OCI-LY7 (cell line): ENCODE data around the gene PSME3IP1. TPM values are rescaled to one million over a fixed set of nuclear protein-coding genes. Genes with fewer than 3 reads are reported as not detected.

Source experiments
- BruUV-seq: library from RNA; stranded (reverse); fragments of 400-500 nt; replicated peaks from 2 replicates; lab custom pipeline; 2021; lab: Mats Ljungman, UMichigan
- CTCF ChIA-PET: fragments of 300-600 bp; sonication (Branson Sonifier 250); formaldehyde crosslinking; loops from one replicate; lab custom pipeline; 2022; ENCODE audit warnings: antibody characterized with exemption; ENCODE audit not compliant: unreplicated experiment; lab: Charles Lee
- POLR2A ChIA-PET: fragments of 300-600 bp; sonication (Branson Sonifier 250); formaldehyde crosslinking; loops from one replicate; lab custom pipeline; 2022; ENCODE audit warnings: antibody characterized with exemption; lab: Charles Lee
- DNase-seq: peaks from one replicate; pipeline ENCODE4 v3.0.0-alpha.2; 2015; ENCODE audit warnings: low spot score
- H2AFZ ChIP-seq: fragments of 200-600 bp; sonication (generic), shearing (Covaris generic); 2 replicates; pipeline ENCODE4 v1.6.1; 2014; ENCODE audit warnings: mild to moderate bottlenecking, antibody characterized with exemption, low read length, moderate library complexity
- H3K27ac ChIP-seq: fragments of 200-600 bp; sonication (generic); 2 replicates; pipeline ENCODE4 v1.5.1; 2014; ENCODE audit warnings: mixed run types, low read depth, mild to moderate bottlenecking, moderate library complexity, low read length, inconsistent platforms; ENCODE audit not compliant: poor library complexity, severe bottlenecking
- H3K36me3 ChIP-seq: fragments of 200-600 bp; sonication (generic); 2 replicates; pipeline ENCODE4 v1.6.1; 2014; ENCODE audit warnings: mild to moderate bottlenecking, antibody characterized with exemption, low read length, moderate library complexity, mixed read lengths; ENCODE audit not compliant: insufficient read depth
- H3K4me1 ChIP-seq: fragments of 200-600 bp; sonication (generic); 2 replicates; pipeline ENCODE4 v1.5.1; 2014; ENCODE audit warnings: mild to moderate bottlenecking, low read length; ENCODE audit not compliant: insufficient read depth, poor library complexity, severe bottlenecking
- H3K4me2 ChIP-seq: fragments of 200-600 bp; sonication (generic); 2 replicates; pipeline ENCODE4 v1.6.1; 2014; ENCODE audit warnings: mild to moderate bottlenecking, low read length
- H3K4me3 ChIP-seq: fragments of 200-600 bp; sonication (generic); 2 replicates; pipeline ENCODE4 v1.5.1; 2014; ENCODE audit warnings: mild to moderate bottlenecking, low read depth, low read length; ENCODE audit not compliant: poor library complexity, severe bottlenecking
- H3K79me2 ChIP-seq: fragments of 200-600 bp; sonication (generic); 2 replicates; pipeline ENCODE4 v1.6.1; 2016; ENCODE audit warnings: low read depth, mild to moderate bottlenecking, low read length, moderate library complexity, mixed read lengths; ENCODE audit not compliant: insufficient read depth
- H3K9me2 ChIP-seq: fragments of 200-600 bp; sonication (generic); 2 replicates; pipeline ENCODE4 v1.6.1; 2016; ENCODE audit warnings: mild to moderate bottlenecking, low read length, mixed read lengths; ENCODE audit not compliant: insufficient read depth
- H3K9me3 ChIP-seq: fragments of 200-600 bp; sonication (generic); 2 replicates; pipeline ENCODE4 v1.6.1; 2014; ENCODE audit warnings: mild to moderate bottlenecking, mixed run types, low read length, mixed read lengths
- H4K20me1 ChIP-seq: fragments of 200-600 bp; sonication (generic); 2 replicates; pipeline ENCODE4 v1.6.1; 2014; ENCODE audit warnings: mild to moderate bottlenecking, antibody characterized with exemption, low read length, moderate library complexity, mixed read lengths; ENCODE audit not compliant: insufficient read depth
- CTCF ChIP-seq: fragments of 200-600 bp; sonication (generic); conservative IDR thresholded peaks from 2 replicates; pipeline ENCODE4 v1.5.1; 2014; ENCODE audit warnings: mild to moderate bottlenecking, antibody characterized with exemption, low read length, moderate library complexity, mixed read lengths
- EZH2phosphoT487 ChIP-seq: fragments of 200-600 bp; sonication (generic); IDR thresholded peaks from 2 replicates; pipeline ENCODE4 v1.6.1; 2018; ENCODE audit warnings: low read depth, borderline replicate concordance, mild to moderate bottlenecking, mixed run types, antibody characterized with exemption, low read length, moderate library complexity, mixed read lengths
- intact Hi-C: fragments of 100-400 bp; cut with micrococcal nuclease; formaldehyde crosslinking; loops from one replicate; pipeline ENCODE4 v1.10.0; 2022; ENCODE audit not compliant: unreplicated experiment
- total RNA-seq, 2 experiments: library from RNA; depleted of rRNA in 1 of 2; stranded (reverse); fragments of >200 nt in 1 of 2; shearing (Covaris generic) in 1 of 2; gene quantifications; 2 replicates each; pipeline ENCODE4 v1.2.3, GENCODE V29; 2014 to 2022

The PSME3IP1 gene
- total RNA-seq, 2 experiments from 2014 or later, result 89.5 to 152 TPM

GRCh38 chr16:57167953-57168352 lies 17.9 kb downstream of the PSME3IP1 start:
- POLR2A ChIA-PET, result interaction anchor here (0.5 to 0.6 kb wide), 2 partner anchors 70 to 433 kb away, joined by 3 to 4 read pairs; no protein-coding TSS in a partner anchor
- H3K36me3 ChIP-seq, result peaks cover 91% of the 10 kb centered on the region
- intact Hi-C loops, result loop anchor here (1.0 to 2.0 kb wide), 4 partner anchors 75 to 204 kb away; partner anchors contain the start of gene CPNE2

GRCh38 chr16:57167538-57167937 lies 18.3 kb downstream of the PSME3IP1 start:
- peaks cover 91% of the 10 kb centered on the region for H3K36me3 ChIP-seq
- peaks cover 10% of the 10 kb centered on the region for H3K4me1 ChIP-seq
- no peak overlapping the region for H3K4me2 ChIP-seq
- no peak overlapping the region for H2AFZ ChIP-seq
- TF ChIP-seq EZH2phosphoT487 (no peak), CTCF (no peak)
- ChIA-PET CTCF (no interaction called here), POLR2A (interaction anchor here (0.5 kb wide), 1 partner anchor 70 kb away, joined by 3 read pairs; no protein-coding TSS in a partner anchor)
- no peaks in the 10 kb centered on the region for H3K79me2 ChIP-seq
- H3K4me3 ChIP-seq, result no peak overlapping the region
- DNase-seq, result no peak
- no TSS peak for BruUV-seq
- H3K9me2 ChIP-seq, result no peaks in the 10 kb centered on the region
- no peaks in the 10 kb centered on the region for H3K9me3 ChIP-seq
- intact Hi-C loops, result no loop called here
- H4K20me1 ChIP-seq, result no peaks in the 10 kb centered on the region
- H3K27ac ChIP-seq, result no peak overlapping the region

More at GRCh38 chr16:57167953-57168352, 17.9 kb downstream of the PSME3IP1 start:
- H3K79me2 ChIP-seq, result no peaks in the 10 kb centered on the region
- no TSS peak for BruUV-seq
- H3K27ac ChIP-seq, result no peak overlapping the region
- no peak overlapping the region for H3K4me3 ChIP-seq
- TF ChIP-seq CTCF (peak; percentile 96), EZH2phosphoT487 (no peak)
- DNase-seq, result peak; percentile 84
- CTCF ChIA-PET, result no interaction called here
- no peak overlapping the region for H2AFZ ChIP-seq
- peaks cover 10% of the 10 kb centered on the region for H3K4me1 ChIP-seq
- no peaks in the 10 kb centered on the region for H3K9me2 ChIP-seq
- no peak overlapping the region for H3K4me2 ChIP-seq
- H3K9me3 ChIP-seq, result no peaks in the 10 kb centered on the region
- H4K20me1 ChIP-seq, result no peaks in the 10 kb centered on the region

GRCh38 chr16:57166951-57167350 lies 18.9 kb downstream of the PSME3IP1 start:
- Histone ChIP-seq H3K27ac (no peak overlapping the region), H3K4me3 (no peak overlapping the region), H3K79me2 (no peaks in the 10 kb centered on the region), H3K4me2 (no peak overlapping the region), H3K9me2 (no peaks in the 10 kb centered on the region), H3K36me3 (peaks cover 91% of the 10 kb centered on the region), H3K9me3 (no peaks in the 10 kb centered on the region), H4K20me1 (no peaks in the 10 kb centered on the region), H2AFZ (no peak overlapping the region), H3K4me1 (peaks cover 10% of the 10 kb centered on the region)
- CTCF ChIA-PET, result no interaction called here
- POLR2A ChIA-PET, result interaction anchor here (0.6 kb wide), 2 partner anchors 64 to 176 kb away, joined by 3 to 5 read pairs; no protein-coding TSS in a partner anchor
- DNase-seq, result no peak
- no TSS peak for BruUV-seq
- intact Hi-C loops, result no loop called here
- TF ChIP-seq CTCF (no peak), EZH2phosphoT487 (no peak)
